ENCODE measurements around the gene C10orf105.

Gene C10orf105

GRCh38 chr10:71736570-71736952 lies 17.0 kb upstream of the C10orf105 start:
- TF ChIP-seq REST (IDR thresholded peaks at IDR 0.05; ENCODE audit: insufficient read depth in 1 of 2, low read depth in 2 of 2, low read length in 2 of 2) (no peak), FOXP2 (optimal IDR thresholded peaks at IDR 0.05; ENCODE audit: borderline replicate concordance, extremely low read depth, extremely low read length, insufficient read depth) (no peak)

GRCh38 chr10:71735709-71736569 lies 16.4 kb upstream of the C10orf105 start:
- TF ChIP-seq FOXP2 (optimal IDR thresholded peaks at IDR 0.05; ENCODE audit: borderline replicate concordance, extremely low read depth, extremely low read length, insufficient read depth) (no peak), SIN3A (IDR thresholded peaks at IDR 0.05; ENCODE audit: borderline replicate concordance, insufficient read depth, low read length) (no peak), TAF1 (IDR thresholded peaks at IDR 0.05; ENCODE audit: borderline replicate concordance, insufficient read depth, low read length) (no peak), POLR2AphosphoS5 (IDR thresholded peaks at IDR 0.05; ENCODE audit: low read depth, low read length) (no peak), REST (IDR thresholded peaks at IDR 0.05; ENCODE audit: insufficient read depth in 1 of 2, low read depth in 2 of 2, low read length in 2 of 2) (no peak)

- no peak for TF ChIP-seq SIN3A (IDR thresholded peaks at IDR 0.05; ENCODE audit: borderline replicate concordance, insufficient read depth, low read length)
- TF ChIP-seq POLR2AphosphoS5 (IDR thresholded peaks at IDR 0.05; ENCODE audit: low read depth, low read length) = no peak
Observed at GRCh38 chr10:71734797-71735196, 15.2 kb upstream of the C10orf105 start.

DNA sequence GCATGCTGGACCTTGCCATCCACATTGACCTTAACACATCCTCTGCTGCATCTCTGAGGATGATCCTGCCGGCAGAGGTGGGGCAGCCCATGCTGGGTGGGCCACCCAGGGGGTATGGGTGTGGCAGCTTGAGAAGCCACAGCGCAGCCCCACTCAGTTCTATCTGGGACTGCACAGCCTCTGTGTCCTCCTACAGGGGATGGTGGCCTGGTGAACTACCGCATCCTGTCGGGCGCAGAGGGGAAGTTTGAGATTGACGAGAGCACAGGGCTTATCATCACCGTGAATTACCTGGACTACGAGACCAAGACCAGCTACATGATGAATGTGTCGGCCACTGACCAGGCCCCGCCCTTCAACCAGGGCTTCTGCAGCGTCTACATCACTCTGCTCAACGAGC lies 12.2 kb upstream of the C10orf105 start:
- TF ChIP-seq TAF1 (IDR thresholded peaks at IDR 0.05; ENCODE audit: borderline replicate concordance, insufficient read depth, low read length) (no peak), POLR2AphosphoS5 (IDR thresholded peaks at IDR 0.05; ENCODE audit: low read depth, low read length) (no peak), REST (IDR thresholded peaks at IDR 0.05; ENCODE audit: insufficient read depth in 1 of 2, low read depth in 2 of 2, low read length in 2 of 2) (no peak), SIN3A (IDR thresholded peaks at IDR 0.05; ENCODE audit: borderline replicate concordance, insufficient read depth, low read length) (no peak), FOXP2 (optimal IDR thresholded peaks at IDR 0.05; ENCODE audit: borderline replicate concordance, extremely low read depth, extremely low read length, insufficient read depth) (no peak)

- TF ChIP-seq REST (IDR thresholded peaks at IDR 0.05; ENCODE audit: insufficient read depth in 1 of 2, low read depth in 2 of 2, low read length in 2 of 2) (no peak), TAF1 (IDR thresholded peaks at IDR 0.05; ENCODE audit: borderline replicate concordance, insufficient read depth, low read length) (no peak), POLR2AphosphoS5 (IDR thresholded peaks at IDR 0.05; ENCODE audit: low read depth, low read length) (no peak), FOXP2 (optimal IDR thresholded peaks at IDR 0.05; ENCODE audit: borderline replicate concordance, extremely low read depth, extremely low read length, insufficient read depth) (no peak), SIN3A (IDR thresholded peaks at IDR 0.05; ENCODE audit: borderline replicate concordance, insufficient read depth, low read length) (no peak)
Observed at GRCh38 chr10:71729161-71729636, 9.6 kb upstream of the C10orf105 start.
